ENCODE measurements around the gene CD300LG.
"Not testable (repeated sequence)": the region's sequence is repeated elsewhere in the genome, so short reads cannot be mapped to it uniquely, and the experiment has no call there.

CD300LG gene

GRCh38 chr17:43834106-43834505, 12.9 kb upstream of the CD300LG start:
- TF ChIP-seq CTCF (IDR thresholded peaks at IDR 0.05; ENCODE audit: unreplicated experiment in 3 of 3) = no peak
- H3K9me3 Mint-ChIP-seq = peaks cover 7% of the 10 kb centered on the region
- peaks cover 17% of the 10 kb centered on the region for H3K27me3 Mint-ChIP-seq (ENCODE audit: low read depth)
- H3K4me3 Mint-ChIP-seq = peak overlapping the region; percentile 83 to 92 (median 88)
- peak overlapping the region in 2 of 3 experiments; percentile 51 to 84 for H3K27ac Mint-ChIP-seq
- peaks cover 25% of the 10 kb centered on the region for H3K4me1 Mint-ChIP-seq
- H3K36me3 Mint-ChIP-seq (ENCODE audit: low read depth) = peaks cover 11% of the 10 kb centered on the region

GRCh38 chr17:43839670-43840108, 7.3 kb upstream of the CD300LG start:
- no peaks in the 10 kb centered on the region for H3K9me3 Mint-ChIP-seq
- H3K27me3 Mint-ChIP-seq (ENCODE audit: low read depth) = peaks cover 16% of the 10 kb centered on the region
- H3K27ac Mint-ChIP-seq = no peak overlapping the region
- H3K36me3 Mint-ChIP-seq (ENCODE audit: low read depth) = no peaks in the 10 kb centered on the region
- H3K4me3 Mint-ChIP-seq = no peak overlapping the region
- H3K4me1 Mint-ChIP-seq = peaks cover 24% of the 10 kb centered on the region
- TF ChIP-seq CTCF (IDR thresholded peaks at IDR 0.05; ENCODE audit: unreplicated experiment in 3 of 3) = no peak

GRCh38 chr17:43840814-43841213, 6.2 kb upstream of the CD300LG start:
- Mint-ChIP-seq H3K4me1 (peaks cover 27% of the 10 kb centered on the region), H3K36me3 (ENCODE audit: low read depth) (no peaks in the 10 kb centered on the region), H3K27me3 (ENCODE audit: low read depth) (peaks cover 16% of the 10 kb centered on the region), H3K27ac (no peak overlapping the region), H3K4me3 (no peak overlapping the region), H3K9me3 (no peaks in the 10 kb centered on the region)
- TF ChIP-seq CTCF (IDR thresholded peaks at IDR 0.05; ENCODE audit: unreplicated experiment in 3 of 3) = peak in 1 of 3 experiments; percentile 28

GRCh38 chr17:43841282-43841681, 5.7 kb upstream of the CD300LG start:
- Mint-ChIP-seq H3K4me3 (no peak overlapping the region), H3K27ac (peak overlapping the region in 1 of 3 experiments; percentile 37), H3K9me3 (no peaks in the 10 kb centered on the region), H3K36me3 (ENCODE audit: low read depth) (no peaks in the 10 kb centered on the region), H3K27me3 (ENCODE audit: low read depth) (peaks cover 11% of the 10 kb centered on the region), H3K4me1 (peaks cover 31% of the 10 kb centered on the region)
- TF ChIP-seq CTCF (IDR thresholded peaks at IDR 0.05; ENCODE audit: unreplicated experiment in 3 of 3) = no peak

GRCh38 chr17:43842091-43842974, 4.6 kb upstream of the CD300LG start:
- Mint-ChIP-seq H3K27me3 (ENCODE audit: low read depth) (peaks cover 11% of the 10 kb centered on the region), H3K4me1 (peaks cover 40% of the 10 kb centered on the region)
- not testable (repeated sequence) for H3K4me3 Mint-ChIP-seq; H3K9me3 Mint-ChIP-seq; H3K36me3 Mint-ChIP-seq (ENCODE audit: low read depth); H3K27ac Mint-ChIP-seq

- no peak overlapping the region for H3K4me3 Mint-ChIP-seq
- H3K4me1 Mint-ChIP-seq = peaks cover 44% of the 10 kb centered on the region
- no peaks in the 10 kb centered on the region for H3K9me3 Mint-ChIP-seq
- H3K27me3 Mint-ChIP-seq (ENCODE audit: low read depth) = peaks cover 11% of the 10 kb centered on the region
- H3K36me3 Mint-ChIP-seq (ENCODE audit: low read depth) = no peaks in the 10 kb centered on the region
- TF ChIP-seq CTCF (IDR thresholded peaks at IDR 0.05; ENCODE audit: unreplicated experiment in 3 of 3) = no peak
- H3K27ac Mint-ChIP-seq = peak overlapping the region in 1 of 3 experiments; percentile 43
These were observed 4.0 kb upstream of the CD300LG start for GRCh38 chr17:43842975-43843325.
